Esophagus muscularis mucosa (tissue), 3 donors: ENCODE measurements around the gene ZNF577.

Source experiments
- CTCF ChIP-seq, 3 experiments: fragments of 200-600 bp in 2 of 3; fragments of 450-650 bp in 1 of 3; sonication (generic) in 2 of 3; IDR thresholded peaks; one replicate each; pipeline ENCODE4 v1.5.1; 2017 to 2019; ENCODE audit warnings: antibody characterized with exemption in 3 of 3, mild to moderate bottlenecking in 2 of 3, moderate library complexity in 1 of 3
- POLR2AphosphoS5 ChIP-seq, 2 donors: sonication (generic); formaldehyde crosslinking; IDR thresholded peaks; one replicate each; pipeline ENCODE4 v1.6.1; 2017; ENCODE audit warnings: antibody characterized with exemption in 2 of 2

DNA sequence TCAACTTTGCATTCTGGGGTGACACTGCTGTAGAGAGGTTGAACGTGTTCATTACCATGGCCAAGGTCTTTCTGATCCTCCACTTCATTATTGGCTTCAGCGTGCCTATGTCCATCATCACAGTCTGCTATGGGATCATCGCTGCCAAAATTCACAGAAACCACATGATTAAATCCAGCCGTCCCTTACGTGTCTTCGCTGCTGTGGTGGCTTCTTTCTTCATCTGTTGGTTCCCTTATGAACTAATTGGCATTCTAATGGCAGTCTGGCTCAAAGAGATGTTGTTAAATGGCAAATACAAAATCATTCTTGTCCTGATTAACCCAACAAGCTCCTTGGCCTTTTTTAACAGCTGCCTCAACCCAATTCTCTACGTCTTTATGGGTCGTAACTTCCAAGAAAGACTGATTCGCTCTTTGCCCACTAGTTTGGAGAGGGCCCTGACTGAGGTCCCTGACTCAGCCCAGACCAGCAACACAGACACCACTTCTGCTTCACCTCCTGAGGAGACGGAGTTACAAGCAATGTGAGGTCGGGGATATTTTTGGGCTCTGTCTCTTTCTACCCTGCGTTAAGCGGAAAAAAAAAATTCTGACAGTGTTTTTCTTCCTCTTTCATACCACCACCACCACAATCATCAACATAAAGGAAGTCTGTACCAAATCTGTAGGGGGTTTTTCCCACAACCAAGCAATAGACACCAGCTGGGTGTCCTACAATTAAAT lies 63.3 kb downstream of the ZNF577 start:
- no peak for TF ChIP-seq CTCF (IDR thresholded peaks at IDR 0.05)
- no peak for TF ChIP-seq POLR2AphosphoS5 (IDR thresholded peaks at IDR 0.05)
